GM23248 (cell line): ENCODE results near the gene MON2. TPM values are rescaled to one million over a fixed set of nuclear protein-coding genes. Genes with fewer than 3 reads are reported as not detected.

Experiments
- DNase-seq: peaks from one replicate; pipeline ENCODE4 v3.0.0-alpha.2; 2015
- H2AFZ ChIP-seq: fragments of 200-600 bp; sonication (generic); 2 replicates; pipeline ENCODE4 v1.6.1; 2016; ENCODE audit warnings: antibody characterized with exemption
- H3F3A ChIP-seq: fragments of 200-600 bp; sonication (generic); 2 replicates; pipeline ENCODE4 v1.6.1; 2016; ENCODE audit warnings: mild to moderate bottlenecking, antibody characterized with exemption, mixed run types; ENCODE audit not compliant: insufficient read depth
- H3K27ac ChIP-seq: fragments of 200-600 bp; sonication (generic); 2 replicates; pipeline ENCODE4 v1.5.1; 2016; ENCODE audit warnings: mild to moderate bottlenecking
- H3K27me3 ChIP-seq: fragments of 200-600 bp; sonication (generic); replicated peaks from 2 replicates; pipeline ENCODE4 v1.6.1; 2016; ENCODE audit warnings: mild to moderate bottlenecking; ENCODE audit not compliant: insufficient read depth
- H3K36me3 ChIP-seq: fragments of 200-600 bp; sonication (generic); 2 replicates; pipeline ENCODE4 v1.6.1; 2016; ENCODE audit warnings: low read depth, mild to moderate bottlenecking
- H3K4me1 ChIP-seq: fragments of 200-600 bp; sonication (generic); 2 replicates; pipeline ENCODE4 v1.6.1; 2016; ENCODE audit warnings: mild to moderate bottlenecking; ENCODE audit not compliant: insufficient read depth
- H3K4me2 ChIP-seq: fragments of 200-600 bp; sonication (generic); one replicate; pipeline ENCODE4 v1.6.1; 2016; ENCODE audit warnings: mild to moderate bottlenecking; ENCODE audit not compliant: unreplicated experiment
- H3K4me3 ChIP-seq: fragments of 200-600 bp; sonication (generic); 2 replicates; pipeline ENCODE4 v1.5.1; 2016; ENCODE audit warnings: mild to moderate bottlenecking
- H3K79me2 ChIP-seq: fragments of 200-600 bp; sonication (generic); 2 replicates; pipeline ENCODE4 v1.6.1; 2016; ENCODE audit warnings: mild to moderate bottlenecking; ENCODE audit not compliant: insufficient read depth
- H3K9ac ChIP-seq: fragments of 200-600 bp; sonication (generic); 2 replicates; pipeline ENCODE4 v1.6.1; 2016; ENCODE audit warnings: mild to moderate bottlenecking
- H3K9me2 ChIP-seq: fragments of 200-600 bp; sonication (generic); 2 replicates; pipeline ENCODE4 v1.6.1; 2016; ENCODE audit warnings: mixed run types, mild to moderate bottlenecking, moderate library complexity; ENCODE audit not compliant: insufficient read depth
- H3K9me3 ChIP-seq: fragments of 200-600 bp; sonication (generic); one replicate; pipeline ENCODE4 v1.6.1; 2017; ENCODE audit warnings: low read depth
- H4K20me1 ChIP-seq: fragments of 200-600 bp; sonication (generic); 2 replicates; pipeline ENCODE4 v1.6.0; 2016; ENCODE audit not compliant: insufficient read depth
- EZH2 ChIP-seq: fragments of 200-600 bp; sonication (generic); IDR thresholded peaks from 2 replicates; pipeline ENCODE4 v1.6.1; 2018; ENCODE audit warnings: antibody characterized with exemption, mild to moderate bottlenecking; ENCODE audit not compliant: insufficient read depth, poor library complexity, severe bottlenecking
- EZH2phosphoT487 ChIP-seq: fragments of 200-600 bp; sonication (generic); IDR thresholded peaks from 2 replicates; pipeline ENCODE4 v1.6.1; 2018; ENCODE audit warnings: antibody characterized with exemption, moderate library complexity, mild to moderate bottlenecking, low read depth; ENCODE audit not compliant: insufficient read depth
- WGBS, 2 experiments: methylation state at CpG; one replicate each; pipeline ENCODE4 v1.1.6; 2015 to 2017; ENCODE audit warnings: low lambda C conversion rate in 2 of 2, low coverage in 1 of 2; ENCODE audit errors: missing lambda C conversion rate in 2 of 2; 5-methylcytosine and 5-hydroxymethylcytosine counted together
- in situ Hi-C: fragments of 300-500 bp; cut with MboI; formaldehyde crosslinking; loops from 2 replicates; pipeline ENCODE4 v1.15.0; 2020
- polyA plus RNA-seq: library from polyadenylated mRNA; unstranded; fragments of >200 nt; fragmentation: Nextera tagmentation; extraction: Ambion mirVana; gene quantifications from 2 replicates; pipeline ENCODE4 v1.2.1, GENCODE V29; 2016
- total RNA-seq: library from RNA; depleted of rRNA; stranded (reverse); fragments of >200 nt; shearing (Covaris generic); gene quantifications from 2 replicates; pipeline ENCODE4 v1.2.3, GENCODE V29; 2014

The MON2 gene
- total and polyA plus RNA-seq, 2 experiments from 2014 or later = 22.1 to 26.8 TPM

DNA sequence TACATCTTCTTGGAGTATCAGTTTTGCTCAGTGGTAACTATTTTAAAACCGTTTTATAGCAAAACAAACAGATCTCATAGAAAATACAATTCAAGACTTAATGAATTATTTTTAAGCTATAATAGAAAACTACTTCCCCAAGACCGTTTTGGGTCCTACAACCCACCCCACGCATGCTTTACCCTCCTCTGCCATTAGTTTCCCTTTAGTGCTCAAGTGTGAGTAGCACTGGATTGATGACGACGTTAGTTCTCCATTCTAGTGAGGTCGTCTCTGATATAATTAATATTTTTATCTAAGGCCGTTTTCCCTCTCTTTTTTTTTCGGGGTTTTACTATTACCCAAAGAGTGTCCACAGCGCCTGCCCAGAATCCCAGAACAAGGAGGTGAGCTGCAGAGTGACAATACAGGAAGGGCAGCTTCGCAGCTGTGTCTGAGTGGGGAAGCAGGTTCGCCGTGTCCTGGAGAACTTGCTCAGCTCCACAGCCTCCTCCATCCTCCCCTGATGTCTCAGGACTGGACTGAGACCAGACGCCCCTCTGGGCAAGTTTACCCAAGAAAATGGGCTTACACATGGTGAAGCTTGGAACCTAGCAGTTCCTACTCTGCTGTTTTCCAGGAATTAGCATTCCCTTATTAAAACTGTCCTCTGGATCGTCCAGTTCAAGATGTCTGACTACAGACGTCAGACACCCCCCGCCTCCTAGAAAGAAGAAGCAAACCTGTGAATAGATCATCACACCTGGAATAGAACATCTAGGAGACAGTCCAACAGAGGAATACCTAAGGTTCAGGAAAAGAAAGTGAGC lies 31.9 kb upstream of the MON2 start:
- no peak overlapping the region for H3K27ac ChIP-seq
- peak; percentile 6 for DNase-seq
- H3K9me2 ChIP-seq = no peaks in the 10 kb centered on the region
- H3K4me1 ChIP-seq = no peaks in the 10 kb centered on the region
- TF ChIP-seq EZH2 = no peak
- TF ChIP-seq EZH2phosphoT487 = no peak
- WGBS, 2 experiments = 32 to 35% methylated on average over 16 of the region's 16 CpGs
- peak overlapping the region; percentile 26; the same call in 1 of the 2 replicates for H3K9ac ChIP-seq
- in situ Hi-C loops = loop anchor here (10.0 kb wide), 1 partner anchor 370 kb away; no protein-coding TSS in a partner anchor
- H4K20me1 ChIP-seq = no peaks in the 10 kb centered on the region
- no peaks in the 10 kb centered on the region for H3K36me3 ChIP-seq
- H2AFZ ChIP-seq = peak overlapping the region; percentile 91
- 0 out of 2 replicates have a peak, but pooled peaks cover 15% of the 10 kb centered on the region for H3K27me3 ChIP-seq
- no peaks in the 10 kb centered on the region for H3F3A ChIP-seq
- H3K9me3 ChIP-seq = no peaks in the 10 kb centered on the region
- H3K4me2 ChIP-seq = peak overlapping the region; percentile 79
- peak overlapping the region; percentile 79 for H3K4me3 ChIP-seq
- no peaks in the 10 kb centered on the region for H3K79me2 ChIP-seq

DNA sequence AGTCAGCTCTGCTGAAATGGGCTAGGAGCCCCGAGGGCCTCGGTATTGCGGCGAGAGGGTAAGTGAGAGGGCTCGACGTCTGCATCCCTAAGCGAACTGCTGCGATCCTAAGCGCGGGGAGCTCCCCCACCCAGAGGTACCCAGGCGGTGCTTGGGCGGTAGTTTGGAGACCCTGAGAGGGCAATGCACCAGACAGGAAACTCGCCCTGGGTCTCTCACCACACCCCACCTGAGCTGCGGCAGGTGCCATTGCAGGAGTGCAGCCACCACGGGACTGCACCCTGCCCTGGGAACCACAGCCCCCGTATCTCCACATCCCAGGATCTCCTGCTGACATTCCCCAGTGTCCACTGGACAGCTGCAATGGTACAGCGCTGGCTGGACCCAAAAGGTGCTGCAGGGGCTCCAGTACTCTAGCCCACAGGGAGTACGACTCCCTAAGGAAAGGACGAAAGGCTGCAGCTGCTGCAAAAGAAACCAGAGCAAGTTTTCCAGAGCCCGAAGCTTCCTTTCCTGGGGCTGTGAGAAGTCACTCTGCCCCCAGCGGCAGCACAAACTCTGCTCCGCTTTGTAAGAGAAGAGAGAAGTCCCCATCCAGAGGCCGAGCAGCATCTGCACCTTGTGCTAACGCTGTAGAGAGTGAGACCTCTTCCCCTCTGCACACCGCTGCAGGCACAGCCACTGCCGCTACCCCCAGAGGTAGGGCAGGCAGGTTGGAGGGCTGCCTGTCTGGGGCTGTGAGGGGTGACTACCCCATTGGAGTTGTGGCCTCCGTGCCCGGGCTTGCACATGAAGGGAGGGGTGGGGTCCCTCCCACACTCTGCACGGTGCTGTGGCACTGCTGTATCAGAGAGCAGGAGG lies 31.1 kb upstream of the MON2 start:
- in situ Hi-C loops = loop anchor here (10.0 kb wide), 1 partner anchor 369 kb away; no protein-coding TSS in a partner anchor
- no peaks in the 10 kb centered on the region for H4K20me1 ChIP-seq
- H2AFZ ChIP-seq = peak overlapping the region; percentile 91
- no peak overlapping the region for H3K27ac ChIP-seq
- WGBS, 2 experiments = 4 to 5% methylated on average over 28 of the region's 29 CpGs
- no peaks in the 10 kb centered on the region for H3K9me2 ChIP-seq
- no peaks in the 10 kb centered on the region for H3K9me3 ChIP-seq
- DNase-seq = peak; percentile 81
- no peaks in the 10 kb centered on the region for H3K79me2 ChIP-seq
- peak overlapping the region; percentile 79 for H3K4me3 ChIP-seq
- no peaks in the 10 kb centered on the region for H3F3A ChIP-seq
- H3K4me1 ChIP-seq = no peaks in the 10 kb centered on the region
- H3K27me3 ChIP-seq = 0 out of 2 replicates have a peak, but pooled peaks cover 15% of the 10 kb centered on the region
- TF ChIP-seq EZH2 (no peak), EZH2phosphoT487 (no peak)
- no peaks in the 10 kb centered on the region for H3K36me3 ChIP-seq
- H3K4me2 ChIP-seq = peak overlapping the region; percentile 79
- peak overlapping the region; percentile 26; the same call in 1 of the 2 replicates for H3K9ac ChIP-seq

DNA sequence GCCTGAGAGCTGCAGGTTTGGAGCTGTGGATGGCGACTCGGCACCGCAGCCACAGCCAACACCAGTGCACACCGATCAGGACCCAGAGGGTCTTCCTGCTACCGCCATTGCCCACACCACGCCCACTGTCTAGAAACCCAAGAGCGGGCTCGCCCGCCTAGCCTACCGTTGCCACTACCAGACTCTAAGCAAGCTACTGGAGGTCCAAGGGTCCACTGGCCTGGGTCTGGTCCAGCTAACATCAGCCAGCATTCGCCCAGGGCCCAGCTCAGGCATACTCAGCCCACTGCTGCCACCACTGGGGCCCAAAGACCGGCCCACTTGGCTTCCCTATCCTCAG lies 30.5 kb upstream of the MON2 start:
- Histone ChIP-seq H4K20me1 (no peaks in the 10 kb centered on the region), H3K9me2 (no peaks in the 10 kb centered on the region), H2AFZ (peak overlapping the region; percentile 91), H3K79me2 (no peaks in the 10 kb centered on the region), H3K9me3 (no peaks in the 10 kb centered on the region), H3K4me1 (no peaks in the 10 kb centered on the region), H3K9ac (no peak overlapping the region), H3K36me3 (no peaks in the 10 kb centered on the region), H3F3A (no peaks in the 10 kb centered on the region), H3K4me3 (no peak overlapping the region), H3K27ac (no peak overlapping the region), H3K4me2 (no peak overlapping the region), H3K27me3 (0 out of 2 replicates have a peak, but pooled peaks cover 15% of the 10 kb centered on the region)
- in situ Hi-C loops = loop anchor here (10.0 kb wide), 1 partner anchor 369 kb away; no protein-coding TSS in a partner anchor
- 93 to 95% methylated on average over 12 of the region's 12 CpGs for WGBS, 2 experiments
- TF ChIP-seq EZH2phosphoT487 (no peak), EZH2 (no peak)
- DNase-seq = no peak

DNA sequence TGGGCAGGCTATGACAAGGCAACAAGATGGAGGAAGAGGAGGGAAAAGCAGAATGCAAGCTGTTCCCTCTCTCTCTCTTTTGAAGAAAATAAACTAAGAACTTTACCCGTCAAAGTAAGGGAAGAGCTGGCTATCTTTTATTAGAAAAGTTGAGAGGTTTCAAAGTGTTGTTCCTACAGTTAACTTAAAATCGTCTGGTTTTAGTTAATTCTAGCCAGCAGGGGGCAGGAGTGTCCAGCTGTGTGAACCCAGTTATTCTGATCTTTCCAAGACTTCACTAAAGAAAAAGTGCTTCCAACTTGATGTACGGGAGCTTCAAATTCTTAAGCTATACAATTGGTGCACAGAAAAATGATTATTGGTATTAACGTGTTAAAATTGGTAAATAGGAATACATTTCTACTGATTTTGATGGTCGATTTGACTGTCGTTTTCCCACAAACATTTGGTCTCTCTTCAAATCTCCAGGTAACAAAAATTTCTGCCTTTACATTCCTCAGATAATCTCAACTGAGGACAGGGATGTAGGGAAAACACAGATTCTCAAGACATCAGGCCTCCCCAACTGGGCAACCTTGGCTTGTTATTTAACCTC lies 28.4 kb upstream of the MON2 start:
- TF ChIP-seq EZH2phosphoT487 = no peak
- TF ChIP-seq EZH2 = no peak
- Histone ChIP-seq H4K20me1 (no peaks in the 10 kb centered on the region), H3K9ac (no peak overlapping the region), H3K4me2 (peak overlapping the region; percentile 9), H2AFZ (peak overlapping the region; percentile 45), H3K9me2 (no peaks in the 10 kb centered on the region), H3K27me3 (0 out of 2 replicates have a peak, but pooled peaks cover 1% of the 10 kb centered on the region), H3K27ac (no peak overlapping the region), H3K4me1 (no peaks in the 10 kb centered on the region), H3K9me3 (no peaks in the 10 kb centered on the region), H3K36me3 (no peaks in the 10 kb centered on the region), H3F3A (no peaks in the 10 kb centered on the region), H3K4me3 (no peak overlapping the region), H3K79me2 (no peaks in the 10 kb centered on the region)
- peak; percentile 66 for DNase-seq
- WGBS, 2 experiments = 1 to 2% methylated on average over 6 of the region's 6 CpGs
- in situ Hi-C loops = loop anchor here (10.0 kb wide), 1 partner anchor 367 kb away; no protein-coding TSS in a partner anchor
